Measurements from ENCODE around the gene PPP1R37. TPM values are rescaled to one million over a fixed set of nuclear protein-coding genes. Genes with fewer than 3 reads are reported as not detected.

The PPP1R37 gene
- total and polyA plus RNA-seq, 2 experiments from 2014 or later = 14.0 to 30.8 TPM

DNA sequence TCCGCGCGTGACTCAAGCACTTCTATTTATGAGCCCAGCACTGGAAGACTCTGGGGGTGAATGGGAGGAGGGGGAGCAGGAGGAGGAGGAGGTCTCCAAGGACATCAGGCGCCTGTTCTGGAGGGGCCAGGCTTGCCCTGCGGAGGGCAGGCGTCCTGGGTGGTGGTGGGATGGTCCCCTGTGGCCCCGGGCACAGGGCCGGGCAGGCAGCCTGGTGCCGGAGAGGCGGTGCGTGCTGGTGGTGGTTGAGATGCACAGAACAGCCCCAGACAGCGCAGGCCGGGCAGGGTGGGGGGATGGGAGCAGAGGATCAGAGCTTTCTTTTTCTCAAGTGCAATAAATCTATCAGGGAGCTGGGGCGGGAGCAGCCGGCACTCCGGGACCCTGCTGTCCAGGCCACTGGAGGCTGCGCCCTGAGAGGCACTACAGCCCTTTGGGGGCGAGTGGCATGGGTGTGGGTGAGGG is 53.8 kb downstream of the PPP1R37 start:
- H3K4me3 ChIP-seq = no peak overlapping the region
- no peaks in the 10 kb centered on the region for H4K20me1 ChIP-seq (ENCODE audit: insufficient read depth, poor library complexity, severe bottlenecking)
- no peaks in the 10 kb centered on the region for H3K79me2 ChIP-seq
- no peaks in the 10 kb centered on the region for H3K36me3 ChIP-seq (replicated peaks; ENCODE audit: insufficient read depth, low read depth)
- H3K4me1 ChIP-seq (ENCODE audit: insufficient read depth) = no peaks in the 10 kb centered on the region
- TF ChIP-seq EZH2phosphoT487 (IDR thresholded peaks at IDR 0.05; ENCODE audit: low read depth, severe bottlenecking, unreplicated experiment) = no peak
- TF ChIP-seq CTCF (IDR thresholded peaks at IDR 0.05; ENCODE audit: poor library complexity) = no peak
- no peak for TF ChIP-seq EZH2 (IDR thresholded peaks at IDR 0.05; ENCODE audit: borderline replicate concordance)
- no peak overlapping the region for H3K27ac ChIP-seq
- no peak overlapping the region for H2AFZ ChIP-seq
- H3K4me2 ChIP-seq = no peak overlapping the region
- 76% methylated on average over 17 of the region's 18 CpGs for WGBS (ENCODE audit: low lambda C conversion rate, missing lambda C conversion rate)
- no peaks in the 10 kb centered on the region for H3K9me2 ChIP-seq (replicated peaks; ENCODE audit: insufficient read depth)
- H3K9me3 ChIP-seq (ENCODE audit: low read depth) = no peaks in the 10 kb centered on the region
- peaks cover 4% of the 10 kb centered on the region for H3K27me3 ChIP-seq
- DNase-seq (ENCODE audit: low spot score) = no peak

- Histone ChIP-seq H3K4me1 (ENCODE audit: insufficient read depth) (peaks cover 5% of the 10 kb centered on the region), H3K27me3 (peaks cover 16% of the 10 kb centered on the region), H2AFZ (no peak overlapping the region), H4K20me1 (ENCODE audit: insufficient read depth, poor library complexity, severe bottlenecking) (no peaks in the 10 kb centered on the region), H3K9me2 (replicated peaks; ENCODE audit: insufficient read depth) (no peaks in the 10 kb centered on the region), H3K4me3 (no peak overlapping the region), H3K27ac (no peak overlapping the region), H3K36me3 (replicated peaks; ENCODE audit: insufficient read depth, low read depth) (no peaks in the 10 kb centered on the region), H3K9me3 (ENCODE audit: low read depth) (no peaks in the 10 kb centered on the region), H3K4me2 (no peak overlapping the region), H3K79me2 (no peaks in the 10 kb centered on the region)
- TF ChIP-seq CTCF (IDR thresholded peaks at IDR 0.05; ENCODE audit: poor library complexity) = no peak
- no peak for TF ChIP-seq EZH2phosphoT487 (IDR thresholded peaks at IDR 0.05; ENCODE audit: low read depth, severe bottlenecking, unreplicated experiment)
- no peak for TF ChIP-seq EZH2 (IDR thresholded peaks at IDR 0.05; ENCODE audit: borderline replicate concordance)
- WGBS (ENCODE audit: low lambda C conversion rate, missing lambda C conversion rate) = 93% methylated on average over 17 of the region's 18 CpGs
- no peak for DNase-seq (ENCODE audit: low spot score)
These were observed 55.1 kb downstream of the PPP1R37 start for GRCh38 chr19:45147835-45148676.

DNA sequence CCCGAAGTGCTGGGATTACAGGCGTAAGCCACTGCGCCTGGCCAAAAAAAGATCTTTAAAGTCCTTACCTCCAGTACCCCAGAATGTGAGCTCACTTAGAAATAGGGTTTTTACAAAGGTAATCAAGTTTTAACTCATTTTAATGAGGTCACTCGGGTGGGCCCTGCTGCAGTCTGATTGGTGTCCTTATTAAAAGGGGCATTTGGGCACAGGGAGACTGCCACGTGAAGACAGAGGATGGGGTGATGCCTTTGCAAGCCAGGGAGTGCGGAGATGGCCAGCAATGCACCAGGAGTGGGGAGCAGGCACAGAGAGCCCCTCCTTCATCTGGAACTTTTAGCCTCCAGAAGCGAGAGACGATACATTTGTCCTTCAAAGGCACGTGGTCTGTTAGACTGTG is 56.1 kb downstream of the PPP1R37 start:
- DNase-seq (ENCODE audit: low spot score) = no peak
- Histone ChIP-seq H2AFZ (no peak overlapping the region), H3K79me2 (no peaks in the 10 kb centered on the region), H3K9me3 (ENCODE audit: low read depth) (no peaks in the 10 kb centered on the region), H3K27me3 (peaks cover 21% of the 10 kb centered on the region), H3K4me3 (no peak overlapping the region), H4K20me1 (ENCODE audit: insufficient read depth, poor library complexity, severe bottlenecking) (no peaks in the 10 kb centered on the region), H3K36me3 (replicated peaks; ENCODE audit: insufficient read depth, low read depth) (no peaks in the 10 kb centered on the region), H3K4me2 (no peak overlapping the region), H3K4me1 (ENCODE audit: insufficient read depth) (peaks cover 14% of the 10 kb centered on the region), H3K27ac (no peak overlapping the region), H3K9me2 (replicated peaks; ENCODE audit: insufficient read depth) (no peaks in the 10 kb centered on the region)
- WGBS (ENCODE audit: low lambda C conversion rate, missing lambda C conversion rate) = 95% methylated on average over 9 of the region's 9 CpGs
- no peak for TF ChIP-seq EZH2 (IDR thresholded peaks at IDR 0.05; ENCODE audit: borderline replicate concordance)
- no peak for TF ChIP-seq CTCF (IDR thresholded peaks at IDR 0.05; ENCODE audit: poor library complexity)
- TF ChIP-seq EZH2phosphoT487 (IDR thresholded peaks at IDR 0.05; ENCODE audit: low read depth, severe bottlenecking, unreplicated experiment) = no peak
